BE2C (cell line): ENCODE results near the gene TMEFF2.

ENCODE experiments used
- DNase-seq: peaks from one replicate; pipeline ENCODE4 v3.0.0-alpha.2; 2020
- H3K27me3 ChIP-seq: fragments of 250-450 bp; sonication (Bioruptor Pico); 2 replicates; pipeline ENCODE4 v1.5.1; 2020; ENCODE audit warnings: mild to moderate bottlenecking
- H3K36me3 ChIP-seq: fragments of 250-450 bp; sonication (Bioruptor Pico); 2 replicates; pipeline ENCODE4 v1.5.1; 2020; ENCODE audit warnings: mild to moderate bottlenecking
- H3K4me1 ChIP-seq: fragments of 250-450 bp; sonication (Bioruptor Pico); 2 replicates; pipeline ENCODE4 v1.5.1; 2020
- H3K4me3 ChIP-seq: 2 replicates; pipeline ENCODE4 v1.5.1; 2011; ENCODE audit warnings: low read depth, low read length
- H3K9me3 ChIP-seq: fragments of 250-450 bp; sonication (Bioruptor Pico); 2 replicates; pipeline ENCODE4 v1.5.1; 2020
- TF ChIP-seq, protein P1 (sequence below): IDR thresholded peaks from 2 replicates; pipeline ENCODE4 v1.5.1; 2012; ENCODE audit warnings: mild to moderate bottlenecking, low read depth, low read length

Gene TMEFF2

DNA sequence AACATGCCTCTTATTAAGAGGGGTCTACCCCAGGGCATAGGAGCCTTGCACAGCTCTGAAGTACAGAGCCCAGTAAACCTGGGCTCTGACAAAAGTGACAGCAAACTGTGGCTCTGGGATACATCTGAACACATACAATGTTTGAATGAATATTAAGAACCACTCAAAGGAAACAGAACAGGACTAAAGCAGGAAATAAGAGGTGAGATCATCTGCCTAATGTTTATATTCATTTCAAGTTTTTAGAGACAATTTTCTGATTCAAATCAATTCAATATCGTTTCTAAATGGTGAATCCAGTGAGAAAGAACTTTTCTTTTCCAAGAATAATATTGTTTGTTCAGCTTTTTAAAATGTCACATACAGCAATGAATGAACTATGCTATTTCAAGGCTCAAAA lies 211.1 kb downstream of the TMEFF2 start:
- no peaks in the 10 kb centered on the region for H3K27me3 ChIP-seq
- no peaks in the 10 kb centered on the region for H3K9me3 ChIP-seq
- no peak overlapping the region for H3K4me3 ChIP-seq
- no peaks in the 10 kb centered on the region for H3K4me1 ChIP-seq
- no peaks in the 10 kb centered on the region for H3K36me3 ChIP-seq
- TF ChIP-seq, protein P1, sequence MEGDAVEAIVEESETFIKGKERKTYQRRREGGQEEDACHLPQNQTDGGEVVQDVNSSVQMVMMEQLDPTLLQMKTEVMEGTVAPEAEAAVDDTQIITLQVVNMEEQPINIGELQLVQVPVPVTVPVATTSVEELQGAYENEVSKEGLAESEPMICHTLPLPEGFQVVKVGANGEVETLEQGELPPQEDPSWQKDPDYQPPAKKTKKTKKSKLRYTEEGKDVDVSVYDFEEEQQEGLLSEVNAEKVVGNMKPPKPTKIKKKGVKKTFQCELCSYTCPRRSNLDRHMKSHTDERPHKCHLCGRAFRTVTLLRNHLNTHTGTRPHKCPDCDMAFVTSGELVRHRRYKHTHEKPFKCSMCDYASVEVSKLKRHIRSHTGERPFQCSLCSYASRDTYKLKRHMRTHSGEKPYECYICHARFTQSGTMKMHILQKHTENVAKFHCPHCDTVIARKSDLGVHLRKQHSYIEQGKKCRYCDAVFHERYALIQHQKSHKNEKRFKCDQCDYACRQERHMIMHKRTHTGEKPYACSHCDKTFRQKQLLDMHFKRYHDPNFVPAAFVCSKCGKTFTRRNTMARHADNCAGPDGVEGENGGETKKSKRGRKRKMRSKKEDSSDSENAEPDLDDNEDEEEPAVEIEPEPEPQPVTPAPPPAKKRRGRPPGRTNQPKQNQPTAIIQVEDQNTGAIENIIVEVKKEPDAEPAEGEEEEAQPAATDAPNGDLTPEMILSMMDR: no peak
- no peak for DNase-seq

- DNase-seq: no peak
- TF ChIP-seq, protein P1: no peak
These were observed 211.5 kb downstream of the TMEFF2 start for GRCh38 chr2:191983186-191983585.

GRCh38 chr2:191981706-191982105 lies 213.0 kb downstream of the TMEFF2 start:
- Histone ChIP-seq H3K27me3 (no peaks in the 10 kb centered on the region), H3K4me1 (no peaks in the 10 kb centered on the region), H3K36me3 (no peaks in the 10 kb centered on the region), H3K9me3 (no peaks in the 10 kb centered on the region), H3K4me3 (no peak overlapping the region)
- TF ChIP-seq, protein P1: no peak
- DNase-seq: no peak

More at GRCh38 chr2:191983186-191983585, 211.5 kb downstream of the TMEFF2 start:
- no peaks in the 10 kb centered on the region for H3K9me3 ChIP-seq
- no peaks in the 10 kb centered on the region for H3K36me3 ChIP-seq
- H3K27me3 ChIP-seq: no peaks in the 10 kb centered on the region
- H3K4me1 ChIP-seq: no peaks in the 10 kb centered on the region
- no peak overlapping the region for H3K4me3 ChIP-seq

- H3K9me3 ChIP-seq: no peaks in the 10 kb centered on the region
- no peak overlapping the region for H3K4me3 ChIP-seq
- no peaks in the 10 kb centered on the region for H3K27me3 ChIP-seq
- TF ChIP-seq, protein P1: no peak
- H3K36me3 ChIP-seq: no peaks in the 10 kb centered on the region
- no peaks in the 10 kb centered on the region for H3K4me1 ChIP-seq
- no peak for DNase-seq
These were observed 214.2 kb downstream of the TMEFF2 start for GRCh38 chr2:191980483-191980882.

GRCh38 chr2:191979221-191979730 lies 215.5 kb downstream of the TMEFF2 start:
- Histone ChIP-seq H3K4me1 (no peaks in the 10 kb centered on the region), H3K4me3 (no peak overlapping the region), H3K9me3 (no peaks in the 10 kb centered on the region), H3K27me3 (no peaks in the 10 kb centered on the region), H3K36me3 (no peaks in the 10 kb centered on the region)
- TF ChIP-seq, protein P1: no peak
- no peak for DNase-seq

DNA sequence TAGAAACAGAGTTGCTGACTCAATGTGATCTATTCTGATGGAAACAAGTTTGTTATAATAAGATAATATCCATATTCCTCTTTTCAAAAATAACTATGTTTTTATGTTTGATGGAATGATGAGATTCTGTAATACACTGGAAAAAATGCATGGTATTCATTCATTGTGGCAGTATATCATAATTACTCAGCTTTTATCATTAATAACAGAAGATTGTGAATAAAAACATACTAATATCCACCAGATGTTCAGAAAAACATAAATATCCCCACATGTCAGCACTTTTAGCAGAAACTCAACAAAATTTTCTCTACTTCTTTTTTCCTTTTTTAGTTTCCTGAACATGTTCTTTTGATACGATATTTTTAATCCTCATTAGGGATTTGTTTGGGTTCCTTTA lies 217.0 kb downstream of the TMEFF2 start:
- H3K4me3 ChIP-seq: no peak overlapping the region
- TF ChIP-seq, protein P1: no peak
- H3K4me1 ChIP-seq: no peaks in the 10 kb centered on the region
- H3K27me3 ChIP-seq: no peaks in the 10 kb centered on the region
- no peaks in the 10 kb centered on the region for H3K9me3 ChIP-seq
- H3K36me3 ChIP-seq: no peaks in the 10 kb centered on the region
- no peak for DNase-seq
